H1 (cell line): Measurements from ENCODE around the gene PRDM15. TPM values are rescaled to one million over a fixed set of nuclear protein-coding genes. Genes with fewer than 3 reads are reported as not detected.

ENCODE experiments used
- CTCF ChIA-PET: fragments of 300-600 bp; sonication (Branson Sonifier 250); formaldehyde crosslinking; loops from one replicate; lab custom pipeline; 2021; ENCODE audit not compliant: partially characterized antibody; lab: Charles Lee
- POLR2A ChIA-PET: fragments of 300-600 bp; sonication (Branson Sonifier 250); formaldehyde crosslinking; loops from one replicate; lab custom pipeline; 2021; ENCODE audit warnings: inconsistent platforms; ENCODE audit not compliant: partially characterized antibody; lab: Charles Lee
- DNase-seq, 2 experiments: peaks; one replicate each; pipeline versions ENCODE4 v3.0.0 to v3.0.0-alpha.2; 2010 to 2022; ENCODE audit warnings: low spot score in 2 of 2, low read depth in 1 of 2, mixed read lengths in 1 of 2
- FAIRE-seq: peaks from 2 replicates; lab custom pipeline; 2011; peaks lifted over from hg19 to GRCh38; lab: Jason Lieb, UNC
- H2AFZ ChIP-seq: 2 replicates; pipeline ENCODE4 v1.8.1; 2012; ENCODE audit warnings: low read length, inconsistent platforms
- H2AK5ac ChIP-seq: 2 replicates; pipeline ENCODE4 v1.6.1; 2013; ENCODE audit warnings: low read depth, low read length
- H2BK120ac ChIP-seq: replicated peaks from 2 replicates; pipeline ENCODE3; 2013; ENCODE audit warnings: low read depth, low read length, inconsistent platforms
- H2BK12ac ChIP-seq: 2 replicates; pipeline ENCODE4 v1.6.1; 2013; ENCODE audit warnings: low read depth, low read length
- H2BK15ac ChIP-seq: 2 replicates; pipeline ENCODE4 v1.6.1; 2013; ENCODE audit warnings: low read length
- H2BK20ac ChIP-seq: 2 replicates; pipeline ENCODE4 v1.6.1; 2013; ENCODE audit warnings: low read length
- H2BK5ac ChIP-seq: 2 replicates; pipeline ENCODE4 v1.6.1; 2013; ENCODE audit warnings: low read depth, low read length
- H3K14ac ChIP-seq: 2 replicates; pipeline ENCODE4 v1.6.1; 2013; ENCODE audit warnings: inconsistent platforms; ENCODE audit not compliant: insufficient read length
- H3K18ac ChIP-seq: 2 replicates; pipeline ENCODE4 v1.6.1; 2013; ENCODE audit warnings: low read length; ENCODE audit errors: extremely low read depth
- H3K23ac ChIP-seq: 2 replicates; pipeline ENCODE4 v1.6.1; 2013; ENCODE audit warnings: inconsistent platforms; ENCODE audit not compliant: insufficient read length
- H3K23me2 ChIP-seq: 2 replicates; pipeline ENCODE4 v1.6.1; 2013; ENCODE audit warnings: low read depth, low read length
- H3K27ac ChIP-seq: 2 replicates; pipeline ENCODE4 v1.6.1; 2011; ENCODE audit warnings: low read depth, low read length, inconsistent platforms
- H3K27me3 ChIP-seq, 4 experiments: replicated peaks in 1 of 4; 1 replicate in 1 of 4; 2 replicates in 3 of 4; pipeline versions ENCODE4 v1.6.1 to v1.8.1; 2011 to 2013; ENCODE audit warnings: low read length in 3 of 4, mild to moderate bottlenecking in 3 of 4, inconsistent platforms in 2 of 4, mixed read lengths in 2 of 4, moderate library complexity in 1 of 4; ENCODE audit not compliant: control insufficient read depth in 3 of 4, insufficient read depth in 3 of 4; ENCODE audit errors: extremely low read depth in 1 of 4
- H3K36me3 ChIP-seq, 4 experiments: 2 replicates each; pipeline versions ENCODE4 v1.6.1 to v1.8.1; 2011 to 2013; ENCODE audit warnings: mild to moderate bottlenecking in 4 of 4, low read length in 3 of 4, moderate library complexity in 2 of 4, control low read depth in 1 of 4, inconsistent platforms in 1 of 4; ENCODE audit not compliant: insufficient read depth in 4 of 4, control insufficient read depth in 2 of 4
- H3K4ac ChIP-seq: replicated peaks from 2 replicates; pipeline ENCODE3; 2013; ENCODE audit warnings: low read length, low read depth, mixed read lengths, inconsistent platforms; ENCODE audit not compliant: insufficient read length
- H3K4me1 ChIP-seq, 4 experiments: replicated peaks in 1 of 4; 1 replicate in 1 of 4; 2 replicates in 3 of 4; pipeline versions ENCODE4 v1.6.1 to v1.8.1; 2011 to 2013; ENCODE audit warnings: low read length in 3 of 4, inconsistent platforms in 2 of 4, mixed read lengths in 1 of 4; ENCODE audit not compliant: insufficient read depth in 4 of 4, control insufficient read depth in 3 of 4
- H3K4me2 ChIP-seq, 2 experiments: 2 replicates each; pipeline versions ENCODE4 v1.6.1 to v1.8.1; 2011 to 2013; ENCODE audit warnings: low read depth in 2 of 2, low read length in 2 of 2, control low read depth in 1 of 2, inconsistent platforms in 1 of 2, mild to moderate bottlenecking in 1 of 2; ENCODE audit not compliant: insufficient read depth in 1 of 2
- H3K4me3 ChIP-seq, 4 experiments: fragments of 200-600, 300-600 bp in 1 of 4; sonication (generic), shearing (Covaris generic), sonication (Bioruptor Twin) in 1 of 4; 2 replicates each; pipeline versions ENCODE4 v1.5.1 to v1.8.1; 2011 to 2016; ENCODE audit warnings: low read length in 4 of 4, low read depth in 3 of 4, control low read depth in 2 of 4, inconsistent platforms in 2 of 4, mild to moderate bottlenecking in 2 of 4, mixed read lengths in 1 of 4, moderate library complexity in 1 of 4; ENCODE audit not compliant: insufficient read depth in 2 of 4; ENCODE audit errors: extremely low read depth in 1 of 4
- H3K56ac ChIP-seq: replicated peaks from 2 replicates; pipeline ENCODE3; 2013; ENCODE audit warnings: low read depth, mild to moderate bottlenecking, mixed read lengths, low read length, inconsistent platforms; ENCODE audit not compliant: insufficient read length
- H3K79me1 ChIP-seq: 2 replicates; pipeline ENCODE4 v1.6.1; 2013; ENCODE audit warnings: low read depth, low read length, control low read depth
- H3K79me2 ChIP-seq, 2 experiments: 2 replicates each; pipeline versions ENCODE4 v1.6.1 to v1.8.1; 2012 to 2013; ENCODE audit warnings: low read length in 2 of 2, mild to moderate bottlenecking in 2 of 2, inconsistent platforms in 1 of 2; ENCODE audit not compliant: insufficient read depth in 2 of 2, control insufficient read depth in 1 of 2
- H3K9ac ChIP-seq, 4 experiments: replicated peaks in 1 of 4; 1 replicate in 1 of 4; 2 replicates in 3 of 4; pipeline versions ENCODE4 v1.6.1 to v1.8.1; 2011 to 2013; ENCODE audit warnings: low read depth in 3 of 4, low read length in 3 of 4, control low read depth in 2 of 4, mild to moderate bottlenecking in 2 of 4, moderate library complexity in 2 of 4, inconsistent platforms in 1 of 4; ENCODE audit errors: extremely low read depth in 1 of 4
- H3K9me3 ChIP-seq, 2 experiments: 2 replicates each; pipeline versions ENCODE4 v1.6.1 to v1.8.1; 2012 to 2013; ENCODE audit warnings: mild to moderate bottlenecking in 2 of 2, moderate library complexity in 2 of 2, control low read depth in 1 of 2, inconsistent platforms in 1 of 2, low read depth in 1 of 2, low read length in 1 of 2, mixed read lengths in 1 of 2; ENCODE audit not compliant: insufficient read depth in 2 of 2
- H4K20me1 ChIP-seq, 2 experiments: replicated peaks in 1 of 2; 2 replicates each; pipeline versions ENCODE3 to v1.8.1; 2011 to 2013; ENCODE audit warnings: inconsistent platforms in 2 of 2, low read length in 2 of 2, mild to moderate bottlenecking in 1 of 2; ENCODE audit not compliant: insufficient read depth in 2 of 2, control insufficient read depth in 1 of 2
- H4K5ac ChIP-seq: 2 replicates; pipeline ENCODE4 v1.6.1; 2013; ENCODE audit warnings: low read length, low read depth, mixed read lengths, inconsistent platforms; ENCODE audit not compliant: insufficient read length
- H4K8ac ChIP-seq: 2 replicates; pipeline ENCODE4 v1.8.0; 2013; ENCODE audit warnings: mild to moderate bottlenecking, moderate library complexity, low read length, inconsistent platforms; ENCODE audit not compliant: insufficient read depth; ENCODE audit errors: extremely low read depth
- H4K91ac ChIP-seq: replicated peaks from 2 replicates; pipeline ENCODE3; 2013; ENCODE audit warnings: low read length, mixed read lengths, inconsistent platforms; ENCODE audit not compliant: insufficient read length
- BACH1 ChIP-seq: IDR thresholded peaks from 2 replicates; pipeline ENCODE4 v1.6.1; 2012; ENCODE audit warnings: low read length, improper control_type of control experiment
- CHD1 ChIP-seq: IDR thresholded peaks from 2 replicates; pipeline ENCODE4 v1.6.1; 2012; ENCODE audit warnings: low read depth, low read length, improper control_type of control experiment
- CREB1 ChIP-seq: IDR thresholded peaks from 2 replicates; pipeline ENCODE4 v1.6.1; 2012; ENCODE audit warnings: inconsistent platforms
- EP300 ChIP-seq, 2 experiments: IDR thresholded peaks; 1 replicate in 1 of 2; 2 replicates in 1 of 2; pipeline ENCODE4 v1.6.1; 2011 to 2012; ENCODE audit warnings: low read depth in 2 of 2, low read length in 2 of 2, mild to moderate bottlenecking in 2 of 2, borderline replicate concordance in 1 of 2, inconsistent platforms in 1 of 2, moderate library complexity in 1 of 2
- EZH2 ChIP-seq: fragments of 200-600 bp; sonication (generic); IDR thresholded peaks from 2 replicates; pipeline ENCODE4 v1.7.1; 2012; ENCODE audit warnings: low read depth, mild to moderate bottlenecking, moderate library complexity, low read length, inconsistent platforms; ENCODE audit not compliant: severe bottlenecking
- JUND ChIP-seq: IDR thresholded peaks from 2 replicates; pipeline ENCODE4 v1.6.1; 2011; ENCODE audit warnings: mild to moderate bottlenecking, improper control_type of control experiment, low read length
- NRF1 ChIP-seq: IDR thresholded peaks from 2 replicates; pipeline ENCODE4 v1.6.1; 2011; ENCODE audit warnings: mild to moderate bottlenecking, low read depth, low read length, improper control_type of control experiment
- POLR2AphosphoS5 ChIP-seq: IDR thresholded peaks from 2 replicates; pipeline ENCODE4 v1.6.1; 2011; ENCODE audit warnings: low read depth, low read length
- RBBP5 ChIP-seq: IDR thresholded peaks from 2 replicates; pipeline ENCODE4 v1.7.1; 2012; ENCODE audit warnings: low read depth, mild to moderate bottlenecking, inconsistent platforms, low read length, moderate library complexity, borderline replicate concordance
- SIRT6 ChIP-seq: IDR thresholded peaks from one replicate; pipeline ENCODE4 v1.7.1; 2012; ENCODE audit warnings: low read length, inconsistent platforms
- SP1 ChIP-seq: IDR thresholded peaks from 2 replicates; pipeline ENCODE4 v1.6.1; 2011; ENCODE audit warnings: low read depth, low read length
- SUZ12 ChIP-seq: fragments of 200-600 bp; sonication (generic); IDR thresholded peaks from 2 replicates; pipeline ENCODE4 v1.6.1; 2012; ENCODE audit warnings: mild to moderate bottlenecking, inconsistent platforms, low read length, moderate library complexity, mixed read lengths
- TAF1 ChIP-seq: IDR thresholded peaks from 2 replicates; pipeline ENCODE4 v1.6.1; 2011; ENCODE audit warnings: mild to moderate bottlenecking, low read depth, low read length
- TEAD4 ChIP-seq: IDR thresholded peaks from 2 replicates; pipeline ENCODE4 v1.6.1; 2012; ENCODE audit warnings: low read depth, low read length, inconsistent platforms, mixed read lengths
- YY1 ChIP-seq: IDR thresholded peaks from 2 replicates; pipeline ENCODE4 v1.6.1; 2011; ENCODE audit warnings: low read depth, mild to moderate bottlenecking, low read length
- WGBS, 2 experiments: shearing (Covaris generic) in 1 of 2; methylation state at CpG; one replicate each; pipeline versions ENCODE4 v1.1.6 to v1.1.7; 2013 to 2015; ENCODE audit warnings: low lambda C conversion rate in 2 of 2, mixed read lengths in 2 of 2, inconsistent platforms in 1 of 2, low coverage in 1 of 2, missing lambda C conversion rate in 1 of 2; ENCODE audit not compliant: insufficient replicate concordance in 2 of 2, insufficient coverage in 1 of 2, insufficient read length in 1 of 2; ENCODE audit errors: extremely low coverage in 1 of 2, missing lambda C conversion rate in 1 of 2; 5-methylcytosine and 5-hydroxymethylcytosine counted together
- polyA plus RNA-seq, 7 experiments: library from polyadenylated mRNA; depleted of rRNA in 3 of 7; stranded (reverse) in 5 of 7; unstranded in 2 of 7; fragments of >200 nt in 5 of 7; fragments of 200-250 nt in 2 of 7; gene quantifications; 1 replicate in 5 of 7; 2 replicates in 1 of 7; 4 replicates in 1 of 7; pipeline versions ENCODE4 v1.2.1 to v1.2.3, GENCODE V29; 2011 to 2013; ENCODE audit warnings: missing spikeins in 2 of 7, mixed read lengths in 2 of 7
- total RNA-seq: library from RNA; stranded (reverse); fragmentation: NEBNext Ultra II Directional; extraction: Animal tissue kit (Norgen Biotek cat#: 25700); gene quantifications from 2 replicates; pipeline ENCODE4 v1.2.1, GENCODE V29; 2021

Gene PRDM15
- total and polyA plus RNA-seq, 2 of the 8 experiments (the other 6 are each of a cell fraction or from before 2014, with no cell fraction given), result 9.7 to 10.5 TPM

DNA sequence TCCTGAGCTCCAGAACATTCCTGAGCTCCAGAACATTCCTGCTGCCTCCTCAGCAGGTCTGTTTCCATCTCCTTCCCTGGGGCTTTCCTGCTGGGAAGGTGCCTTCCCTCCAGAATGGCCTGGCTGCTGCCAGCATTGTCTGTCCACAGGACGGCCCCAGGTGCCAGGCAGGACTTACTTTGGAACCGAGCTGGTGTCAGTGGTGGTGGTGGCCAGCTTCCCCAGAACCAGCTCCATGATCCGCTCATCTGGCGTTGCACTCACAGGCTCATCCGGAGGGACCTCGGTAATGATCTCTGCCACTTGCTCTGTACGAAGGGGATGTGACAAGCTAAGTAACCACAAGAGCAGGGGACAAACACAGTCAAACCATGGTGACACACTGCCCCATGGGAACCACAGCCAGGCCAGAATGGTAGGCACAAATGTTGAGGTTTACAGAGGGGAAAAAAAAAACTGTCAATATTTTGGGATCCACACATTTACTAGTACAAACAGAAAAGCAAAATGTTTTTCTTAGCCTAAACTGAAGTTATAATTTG is 41.3 kb downstream of the PRDM15 start:
- Histone ChIP-seq H4K20me1 (peaks cover 0 to 2% of the 10 kb centered on the region in 2 experiments), H4K5ac (no peak overlapping the region), H2AK5ac (no peak overlapping the region), H2BK120ac (no peak overlapping the region), H3K79me1 (no peaks in the 10 kb centered on the region), H4K8ac (no peak overlapping the region), H3K18ac (no peak overlapping the region; the same call in 1 of the 2 replicates), H3K4me1 (peaks cover 2 to 12% (median 7%) of the 10 kb centered on the region in 4 experiments; a peak in 6 of 7 replicates), H3K4me2 (no peak overlapping the region), H4K91ac (no peak overlapping the region), H3K14ac (no peak overlapping the region), H3K27ac (peak overlapping the region; percentile 24; the same call in 1 of the 2 replicates), H3K79me2 (no peaks in the 10 kb centered on the region), H3K9ac (no peak overlapping the region), H2BK20ac (no peak overlapping the region), H2BK12ac (no peak overlapping the region), H3K9me3 (peaks cover 0 to 2% of the 10 kb centered on the region in 2 experiments; a peak in 1 of 4 replicates), H3K27me3 (no peaks in the 10 kb centered on the region), H2BK15ac (no peak overlapping the region), H3K4ac (no peak overlapping the region), H3K36me3 (peaks cover 0 to 6% (median 1%) of the 10 kb centered on the region in 4 experiments; a peak in 2 of 8 replicates), H3K4me3 (no peak overlapping the region), H2BK5ac (0 out of 2 replicates have a peak overlapping the region, but pooled peaks have one; percentile 60), H3K23me2 (no peaks in the 10 kb centered on the region), H3K56ac (no peak overlapping the region), H3K23ac (no peak overlapping the region), H2AFZ (no peak overlapping the region)
- 85% methylated on average over 7 of the region's 7 CpGs; no CpG with 5 or more reads in 1 of the 2 experiments for WGBS, 2 experiments
- ChIA-PET CTCF (interaction anchor here (0.7 to 1.4 kb wide), 4 partner anchors 23 to 279 kb away, joined by 3 to 5 read pairs (median 4); no protein-coding TSS in a partner anchor), POLR2A (interaction anchor here (0.6 to 1.7 kb wide), 3 partner anchors 10 to 150 kb away, joined by 3 to 5 read pairs (median 3); no protein-coding TSS in a partner anchor)
- FAIRE-seq, result no peak
- no peak for DNase-seq
- TF ChIP-seq CHD1, result no peak
- no peak for TF ChIP-seq JUND
- no peak for TF ChIP-seq YY1
- no peak for TF ChIP-seq CREB1
- TF ChIP-seq BACH1, result no peak
- TF ChIP-seq EZH2, result no peak
- no peak for TF ChIP-seq RBBP5
- no peak for TF ChIP-seq POLR2AphosphoS5
- TF ChIP-seq TEAD4, result no peak
- no peak for TF ChIP-seq EP300 (IDR thresholded peaks at IDR 0.05; ENCODE audit: borderline replicate concordance in 1 of 2, low read depth in 2 of 2, low read length in 2 of 2)
- TF ChIP-seq SP1, result no peak
- TF ChIP-seq NRF1, result no peak
- TF ChIP-seq SIRT6, result no peak
- TF ChIP-seq SUZ12, result no peak
- TF ChIP-seq TAF1, result no peak
